Activated CD4-positive, alpha-beta T cell treated with anti-CD3 and anti-CD28 coated beads, Interleukin-2, amount 50 U/mL, for 4 hours (primary cell): ENCODE measurements around the gene GGPS1.
"Not testable (repeated sequence)": the region's sequence is repeated elsewhere in the genome, so short reads cannot be mapped to it uniquely, and the experiment has no call there.

Source experiments
- DNase-seq, 2 experiments: peaks; one replicate each; pipeline ENCODE4 v3.0.0-alpha.2; 2020

Gene GGPS1

GRCh38 chr1:235307158-235308124, 20.9 kb upstream of the GGPS1 start:
- DNase-seq, result no peak

GRCh38 chr1:235309206-235309605, 19.2 kb upstream of the GGPS1 start:
- DNase-seq, result not testable (repeated sequence)

GRCh38 chr1:235313262-235313661, 15.1 kb upstream of the GGPS1 start:
- DNase-seq, result no peak

- DNase-seq, result no peak
Observed at GRCh38 chr1:235313931-235314678, 14.3 kb upstream of the GGPS1 start.

GRCh38 chr1:235315173-235315572, 13.2 kb upstream of the GGPS1 start:
- no peak for DNase-seq

GRCh38 chr1:235315735-235316134, 12.6 kb upstream of the GGPS1 start:
- no peak for DNase-seq

GRCh38 chr1:235317168-235317567, 11.2 kb upstream of the GGPS1 start:
- no peak for DNase-seq

GRCh38 chr1:235319255-235319654, 9.1 kb upstream of the GGPS1 start:
- DNase-seq, result no peak

GRCh38 chr1:235320521-235321179, 7.7 kb upstream of the GGPS1 start:
- no peak for DNase-seq

- DNase-seq, result no peak
Observed at GRCh38 chr1:235324296-235324695, 4.1 kb upstream of the GGPS1 start.

GRCh38 chr1:235325139-235325538, 3.2 kb upstream of the GGPS1 start:
- no peak for DNase-seq

- no peak for DNase-seq
Observed at GRCh38 chr1:235325854-235326253, 2.5 kb upstream of the GGPS1 start.

- DNase-seq, result peak; percentile 55 to 59
Observed at GRCh38 chr1:235326719-235327558, 1.4 kb upstream of the GGPS1 start.

- peak in 1 of 2 experiments; percentile 32 for DNase-seq
Observed at GRCh38 chr1:235327559-235328270, 655 bp upstream of the GGPS1 start, which contains the start of gene ARID4B. ARID4B (minus strand) TSS chr1:235328179; CDS start chr1:235326919, 1,260 bp downstream.

- DNase-seq, result peak; percentile 20 to 39
Observed at GRCh38 chr1:235329139-235329902, 951 bp downstream of the GGPS1 start.

GRCh38 chr1:235330918-235331285, 2.5 kb downstream of the GGPS1 start:
- DNase-seq, result no peak

GRCh38 chr1:235331401-235331800, 3.0 kb downstream of the GGPS1 start:
- no peak for DNase-seq

GRCh38 chr1:235336903-235337302, 8.5 kb downstream of the GGPS1 start:
- peak; percentile 11 to 13 for DNase-seq

- no peak for DNase-seq
Observed at GRCh38 chr1:235339746-235340145, 11.4 kb downstream of the GGPS1 start.

GRCh38 chr1:235341334-235341733, 13.0 kb downstream of the GGPS1 start:
- no peak for DNase-seq

GRCh38 chr1:235342039-235342438, 13.7 kb downstream of the GGPS1 start:
- no peak for DNase-seq
